Colonic mucosa (tissue), 4 donors: ENCODE results near the gene KAT2A. TPM values are rescaled to one million over a fixed set of nuclear protein-coding genes. Genes with fewer than 3 reads are reported as not detected.

Experiments
- DNase-seq: peaks from one replicate; pipeline ENCODE4 v3.0.0-alpha.2; 2020
- H3K27ac ChIP-seq: fragments of 200-600 bp; one replicate; pipeline ENCODE4 v1.8.0; 2021
- H3K27me3 ChIP-seq: fragments of 200-600 bp; one replicate; pipeline ENCODE4 v1.8.0; 2021
- H3K36me3 ChIP-seq: fragments of 200-600 bp; one replicate; pipeline ENCODE4 v1.8.0; 2021
- H3K4me1 ChIP-seq: fragments of 200-600 bp; one replicate; pipeline ENCODE4 v1.8.0; 2021; ENCODE audit warnings: mild to moderate bottlenecking
- H3K4me3 ChIP-seq: fragments of 200-600 bp; one replicate; pipeline ENCODE4 v1.8.0; 2021
- H3K9ac ChIP-seq, 2 donors: one replicate each; pipeline ENCODE4 v1.7.0; 2013; ENCODE audit warnings: control low read depth in 2 of 2, low read depth in 2 of 2, low read length in 2 of 2
- H3K9me3 ChIP-seq: fragments of 200-600 bp; one replicate; pipeline ENCODE4 v1.8.0; 2021
- intact Hi-C: fragments of 100-400 bp; cut with DNase I; formaldehyde crosslinking; loops from one replicate; pipeline ENCODE4 v1.14.1; 2022
- total RNA-seq, 2 donors: library from RNA; stranded (reverse); fragmentation: NEBNext Ultra II Directional in 1 of 2; extraction: Animal tissue kit (Norgen Biotek cat#: 25700) in 1 of 2; gene quantifications; one replicate each; pipeline ENCODE4 v1.2.1, GENCODE V29; 2021
- TF ChIP-seq, protein P1 (sequence below): fragments of 200-600 bp; IDR thresholded peaks from one replicate; pipeline ENCODE4 v1.8.0; 2022; ENCODE audit warnings: antibody characterized with exemption, mild to moderate bottlenecking
- donor health status: healthy.
- donor health status: DM: no; HTN: no; CAD: no.
- donor health status: DM: no; HTN: no; CAD: no.

The KAT2A gene
- total RNA-seq, 2 donors from 2014 or later, result 16.9 to 59.8 TPM

DNA sequence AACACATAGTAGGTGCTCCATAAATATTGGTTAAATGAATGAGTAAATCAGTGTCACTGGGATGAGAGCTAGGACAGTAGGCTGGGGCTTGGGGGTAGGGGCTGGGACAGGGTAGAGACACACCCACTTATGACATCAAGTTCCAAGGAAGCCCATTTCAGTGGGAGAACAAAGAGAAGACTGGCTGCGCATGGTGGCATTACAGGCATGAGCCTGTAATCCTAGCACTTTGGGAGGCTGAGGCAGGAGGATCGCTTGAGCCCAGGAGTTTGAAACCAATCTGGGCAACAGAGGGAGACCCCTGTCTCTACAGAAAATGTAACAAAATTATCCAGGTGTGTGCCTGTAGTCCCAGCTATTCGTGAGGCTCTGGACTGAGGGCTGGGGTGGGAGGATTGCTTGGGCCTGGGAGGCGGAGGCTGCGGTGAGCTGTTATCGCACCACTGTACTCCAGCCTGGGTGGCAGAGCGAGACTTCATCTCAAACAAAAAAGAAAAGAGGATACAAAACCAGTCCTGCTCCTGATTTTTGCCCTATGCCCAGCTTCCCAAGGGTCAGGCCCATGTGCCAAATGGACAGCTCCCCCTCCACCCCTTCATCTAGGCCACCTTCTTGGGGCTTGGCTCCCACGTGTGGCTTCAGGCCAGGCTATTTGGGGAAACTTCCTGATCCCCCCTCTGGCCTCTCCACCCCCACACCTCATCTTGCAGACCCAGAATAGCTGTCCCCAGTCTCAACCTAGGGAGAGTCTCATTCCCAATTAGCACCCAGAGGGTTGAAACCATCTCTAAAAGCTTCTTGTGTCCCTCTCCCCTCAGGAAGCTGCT lies 30.0 kb downstream of the KAT2A start:
- Histone ChIP-seq H3K9ac (no peak overlapping the region), H3K27me3 (peaks cover 3% of the 10 kb centered on the region), H3K9me3 (no peaks in the 10 kb centered on the region), H3K4me1 (no peaks in the 10 kb centered on the region), H3K4me3 (no peak overlapping the region), H3K27ac (no peak overlapping the region), H3K36me3 (no peaks in the 10 kb centered on the region)
- no peak for DNase-seq
- TF ChIP-seq, protein P1, sequence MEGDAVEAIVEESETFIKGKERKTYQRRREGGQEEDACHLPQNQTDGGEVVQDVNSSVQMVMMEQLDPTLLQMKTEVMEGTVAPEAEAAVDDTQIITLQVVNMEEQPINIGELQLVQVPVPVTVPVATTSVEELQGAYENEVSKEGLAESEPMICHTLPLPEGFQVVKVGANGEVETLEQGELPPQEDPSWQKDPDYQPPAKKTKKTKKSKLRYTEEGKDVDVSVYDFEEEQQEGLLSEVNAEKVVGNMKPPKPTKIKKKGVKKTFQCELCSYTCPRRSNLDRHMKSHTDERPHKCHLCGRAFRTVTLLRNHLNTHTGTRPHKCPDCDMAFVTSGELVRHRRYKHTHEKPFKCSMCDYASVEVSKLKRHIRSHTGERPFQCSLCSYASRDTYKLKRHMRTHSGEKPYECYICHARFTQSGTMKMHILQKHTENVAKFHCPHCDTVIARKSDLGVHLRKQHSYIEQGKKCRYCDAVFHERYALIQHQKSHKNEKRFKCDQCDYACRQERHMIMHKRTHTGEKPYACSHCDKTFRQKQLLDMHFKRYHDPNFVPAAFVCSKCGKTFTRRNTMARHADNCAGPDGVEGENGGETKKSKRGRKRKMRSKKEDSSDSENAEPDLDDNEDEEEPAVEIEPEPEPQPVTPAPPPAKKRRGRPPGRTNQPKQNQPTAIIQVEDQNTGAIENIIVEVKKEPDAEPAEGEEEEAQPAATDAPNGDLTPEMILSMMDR, result no peak
- intact Hi-C loops, result no loop called here

DNA sequence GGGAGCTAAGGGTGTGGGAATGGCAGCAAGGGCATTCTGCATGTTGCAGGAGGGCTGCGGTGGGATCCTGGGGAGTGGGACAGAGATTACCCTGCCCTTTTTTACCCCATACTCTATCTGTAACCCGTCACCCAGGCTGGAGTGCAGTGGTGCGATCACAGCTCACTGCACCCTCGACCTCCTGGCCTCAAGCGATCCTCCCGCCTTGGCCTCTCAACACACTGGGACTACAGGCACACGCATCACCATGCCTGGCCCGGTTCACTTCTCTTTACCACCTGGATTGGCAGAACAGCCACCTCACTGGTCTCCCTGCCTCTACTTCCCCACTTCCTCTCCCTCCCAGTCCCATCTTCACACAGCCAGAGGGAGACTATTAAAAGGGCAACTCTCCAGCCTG lies 32.4 kb downstream of the KAT2A start:
- Histone ChIP-seq H3K27ac (no peak overlapping the region), H3K36me3 (no peaks in the 10 kb centered on the region), H3K9ac (no peak overlapping the region), H3K27me3 (no peaks in the 10 kb centered on the region), H3K9me3 (no peaks in the 10 kb centered on the region), H3K4me3 (no peak overlapping the region), H3K4me1 (no peaks in the 10 kb centered on the region)
- intact Hi-C loops, result no loop called here
- TF ChIP-seq, protein P1, result no peak
- no peak for DNase-seq

DNA sequence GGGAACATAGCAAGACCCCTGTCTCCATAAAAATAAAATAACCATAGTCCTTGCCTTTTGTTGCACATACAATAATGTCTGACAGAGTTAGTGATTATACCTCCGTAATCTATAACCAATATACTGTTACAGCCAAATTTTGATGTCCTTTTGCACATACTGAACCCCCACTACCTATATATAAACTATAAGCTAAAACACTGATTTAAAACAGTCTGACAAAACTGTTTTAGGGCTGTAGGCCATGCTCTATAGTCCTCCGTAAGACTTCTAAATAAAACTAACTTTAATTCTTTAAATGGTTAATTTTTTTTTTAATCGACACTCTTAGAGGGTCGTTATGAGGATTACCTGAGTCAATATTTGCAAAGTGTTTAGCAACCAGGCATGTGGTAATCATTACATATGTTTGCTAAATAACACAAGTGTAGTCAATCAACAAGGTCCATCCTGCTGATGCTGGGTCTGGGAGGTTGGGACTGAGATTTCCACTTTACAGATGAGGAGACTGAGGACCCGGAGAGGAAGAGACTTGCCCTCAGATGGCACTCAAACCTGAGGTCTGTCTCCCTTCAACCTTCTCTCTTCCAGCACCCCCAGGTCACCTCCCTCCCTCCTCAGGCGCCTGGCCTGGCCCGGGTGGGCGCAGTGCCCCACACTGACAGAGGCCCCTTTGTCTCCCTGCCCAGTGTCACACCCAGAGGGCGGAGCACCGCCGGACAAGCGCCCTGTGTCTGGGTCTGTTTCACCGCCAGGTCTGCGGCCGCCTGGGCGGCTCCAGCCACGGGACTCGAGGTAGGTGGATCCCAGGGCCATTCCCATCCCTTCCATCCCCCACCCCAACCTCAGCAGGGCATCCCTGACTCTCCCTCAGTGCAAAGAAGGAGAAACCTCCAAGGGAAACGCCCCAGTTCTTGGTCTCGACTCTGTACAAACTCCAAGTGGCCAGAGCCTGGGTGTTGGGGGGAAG lies 33.1 kb downstream of the KAT2A start:
- Histone ChIP-seq H3K9ac (no peak overlapping the region), H3K4me1 (no peaks in the 10 kb centered on the region), H3K27ac (no peak overlapping the region), H3K36me3 (no peaks in the 10 kb centered on the region), H3K4me3 (no peak overlapping the region), H3K9me3 (no peaks in the 10 kb centered on the region), H3K27me3 (no peaks in the 10 kb centered on the region)
- TF ChIP-seq, protein P1, result no peak
- intact Hi-C loops, result no loop called here
- DNase-seq, result no peak

DNA sequence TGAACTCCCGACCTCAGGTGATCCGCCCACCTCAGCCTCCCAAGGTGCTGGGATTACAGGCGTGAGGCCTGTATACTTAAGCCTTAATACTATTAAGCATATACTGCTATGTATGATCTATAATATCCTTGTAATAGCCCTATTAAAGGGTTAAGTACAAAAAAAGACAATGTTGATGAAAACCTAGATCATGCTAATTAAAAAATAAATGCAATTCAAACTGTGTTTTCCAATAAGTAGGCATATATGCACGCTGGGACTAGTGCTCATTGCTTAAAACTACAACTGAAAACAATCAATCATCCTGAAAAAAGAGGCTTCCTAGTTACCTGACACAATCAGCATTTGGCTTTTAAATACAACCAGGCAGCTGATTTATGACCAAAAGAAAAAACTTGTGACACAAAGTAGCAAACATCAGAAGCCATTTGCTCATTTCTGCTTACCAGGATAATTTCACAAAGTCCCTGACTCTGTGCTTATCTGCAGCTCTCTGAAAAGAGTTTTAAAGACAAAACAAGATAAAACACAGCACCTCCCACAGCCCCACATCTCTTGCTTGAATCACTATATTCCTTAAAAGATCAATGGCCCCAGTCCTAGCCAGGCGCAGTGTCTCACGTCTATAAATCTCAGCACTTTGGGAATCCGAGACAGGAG lies 34.0 kb downstream of the KAT2A start:
- Histone ChIP-seq H3K4me3 (no peak overlapping the region), H3K4me1 (no peaks in the 10 kb centered on the region), H3K36me3 (no peaks in the 10 kb centered on the region), H3K9ac (no peak overlapping the region), H3K27me3 (no peaks in the 10 kb centered on the region), H3K27ac (no peak overlapping the region), H3K9me3 (no peaks in the 10 kb centered on the region)
- DNase-seq, result no peak
- TF ChIP-seq, protein P1, result no peak
- intact Hi-C loops, result no loop called here

DNA sequence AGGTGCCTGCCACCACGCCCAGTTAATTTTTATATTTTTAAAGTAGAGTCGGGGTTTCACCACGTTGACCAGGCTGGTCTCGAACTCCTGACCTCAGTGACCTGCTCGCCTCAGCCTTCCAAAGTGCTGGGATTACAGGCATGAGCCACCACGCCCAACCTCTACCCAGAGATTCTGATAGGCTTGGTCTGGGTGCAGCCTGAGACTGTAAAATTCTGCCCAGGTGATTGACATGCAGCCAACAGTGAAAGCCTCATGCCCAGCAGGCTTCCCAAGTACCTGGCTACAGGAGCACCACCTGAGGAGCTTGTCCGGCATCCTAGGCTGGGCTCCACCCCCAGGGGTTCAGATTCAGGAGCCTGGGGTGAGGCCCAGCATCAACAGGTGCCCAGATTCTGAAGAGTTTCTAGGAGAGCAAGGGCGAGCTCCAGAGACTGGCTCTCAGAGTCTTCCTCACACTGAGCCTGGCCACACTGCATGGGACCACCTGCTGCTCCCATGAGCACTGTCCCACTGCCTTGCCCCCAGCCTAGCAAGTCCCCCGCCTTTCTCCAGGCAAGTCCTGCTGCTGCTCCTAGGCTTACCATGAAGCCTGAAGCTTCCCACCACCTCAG lies 39.5 kb downstream of the KAT2A start:
- H3K9ac ChIP-seq, result no peak overlapping the region
- no peaks in the 10 kb centered on the region for H3K27me3 ChIP-seq
- intact Hi-C loops, result no loop called here
- no peaks in the 10 kb centered on the region for H3K36me3 ChIP-seq
- H3K4me3 ChIP-seq, result no peak overlapping the region
- no peak for DNase-seq
- H3K4me1 ChIP-seq, result no peaks in the 10 kb centered on the region
- no peaks in the 10 kb centered on the region for H3K9me3 ChIP-seq
- H3K27ac ChIP-seq, result no peak overlapping the region
- TF ChIP-seq, protein P1, result no peak
